HG03103 (cell line): ENCODE data around the gene BRI3.

Experiments
- ATAC-seq: cut with Tn5 transposase; IDR thresholded peaks from one replicate; pipeline ENCODE4 v1.9.1; 2021; ENCODE audit warnings: low read depth; ENCODE audit not compliant: unreplicated experiment

The BRI3 gene

GRCh38 chr7:98335411-98335977 lies 54.0 kb downstream of the BRI3 start:
- ATAC-seq = no peak

DNA sequence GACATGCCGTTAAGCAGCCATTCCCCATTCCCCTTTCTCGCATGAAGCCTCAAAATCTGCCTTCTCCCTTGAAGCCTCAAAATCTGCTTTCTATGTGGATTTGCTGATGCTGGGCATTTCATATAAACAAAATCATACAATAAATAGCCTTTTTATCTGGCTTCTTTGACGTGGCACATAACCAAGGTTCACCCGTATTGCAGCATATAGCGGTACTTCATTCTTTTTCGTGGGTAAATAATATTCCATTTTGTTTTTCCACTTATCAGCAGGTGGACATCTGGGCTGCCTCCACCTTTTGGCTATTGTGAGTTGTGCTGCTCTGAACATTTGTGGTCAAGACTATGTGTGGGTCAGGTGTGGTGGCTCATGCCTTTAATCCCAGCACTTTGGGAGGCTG lies 57.0 kb downstream of the BRI3 start:
- ATAC-seq = no peak

- no peak for ATAC-seq
Measured at GRCh38 chr7:98339043-98339442, 57.6 kb downstream of the BRI3 start.

GRCh38 chr7:98341106-98341505 lies 59.6 kb downstream of the BRI3 start:
- no peak for ATAC-seq
